NCI-H82 treated with DMSO at 0.1 percent for 48 hours (cell line): ENCODE measurements around the gene ARHGDIG.

Source experiments
- DNase-seq: peaks from one replicate; lab custom pipeline; 2025; ENCODE audit not compliant: unreplicated experiment; lab: John Stamatoyannopoulos, UW

ARHGDIG gene

DNA sequence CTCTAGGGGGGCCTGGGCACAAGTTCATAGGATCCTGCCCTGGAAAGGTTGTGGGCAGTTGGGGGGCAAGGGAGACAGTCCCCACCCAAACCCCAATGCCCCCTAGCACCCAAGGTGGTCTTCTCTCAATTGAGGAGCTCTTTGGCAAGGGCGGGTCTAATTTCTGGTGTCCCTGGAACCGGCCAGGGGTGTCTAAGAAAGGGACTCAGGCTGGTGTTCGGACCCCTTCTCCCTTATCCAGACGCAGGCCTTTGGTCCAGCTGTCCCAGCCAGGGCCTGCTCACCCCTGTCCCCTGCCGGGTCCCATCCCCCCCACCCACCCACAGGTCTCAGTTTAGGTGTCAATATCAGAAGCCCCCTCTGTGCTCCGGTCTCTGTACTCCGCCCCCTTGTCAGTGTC is 860 bp upstream of the ARHGDIG start:
- no peak for DNase-seq

DNA sequence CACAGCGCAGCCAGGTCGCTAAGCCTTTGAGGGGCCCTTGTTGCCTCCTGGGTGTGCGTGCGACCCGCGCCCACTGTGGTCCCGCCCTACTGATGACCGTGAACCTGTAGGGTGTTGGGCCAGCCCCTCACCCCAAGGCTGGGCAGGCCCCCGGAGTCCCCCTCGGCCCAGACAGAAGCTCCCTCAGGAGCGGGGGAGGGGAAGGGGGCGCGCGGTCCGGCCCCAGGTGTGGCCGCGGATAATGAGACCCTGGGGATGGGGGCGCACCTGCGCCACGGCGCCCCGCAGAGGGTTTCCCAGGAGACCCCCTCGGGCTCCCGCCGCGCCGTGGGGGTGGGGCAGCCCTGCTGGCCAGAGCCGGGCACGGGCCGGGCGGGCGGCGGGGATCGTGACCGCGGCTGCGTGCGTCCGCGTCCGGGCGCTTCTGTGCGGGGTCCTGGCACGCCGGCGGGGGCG is 358 bp upstream of the ARHGDIG start:
- DNase-seq, result no peak

DNA sequence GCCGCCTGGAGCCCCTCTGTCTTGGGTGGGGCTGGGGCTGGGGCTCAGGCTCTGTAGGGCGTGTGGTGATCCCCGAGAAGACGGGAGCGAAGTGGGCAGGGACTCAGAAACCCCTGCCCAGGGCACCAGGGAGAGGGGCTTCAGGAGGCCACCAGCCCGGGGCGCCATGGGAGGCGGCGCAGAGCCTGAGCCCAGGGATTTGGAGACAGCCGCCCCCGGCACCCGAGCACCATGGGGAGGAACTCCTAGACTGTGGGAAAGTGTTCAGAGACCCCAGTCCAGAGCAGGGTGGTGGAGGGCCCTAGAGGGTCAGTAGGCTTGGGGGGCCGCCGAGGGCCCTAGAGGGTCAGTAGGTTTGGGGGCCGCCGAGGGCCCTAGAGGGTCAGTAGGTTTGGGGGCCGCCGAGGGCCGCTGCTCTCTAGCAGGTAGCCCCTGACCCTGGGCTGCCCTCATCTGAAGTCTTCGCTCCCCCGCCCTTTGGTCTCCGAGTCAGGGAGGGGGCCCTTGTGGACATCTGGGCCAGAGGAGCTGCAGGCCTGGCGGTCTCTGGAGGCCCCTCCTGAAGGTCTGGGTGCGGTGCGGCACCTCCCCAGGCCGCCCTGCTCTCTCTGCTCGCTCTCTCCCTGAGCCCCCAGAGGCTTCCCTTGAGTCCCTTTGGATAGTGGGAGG is 734 bp downstream of the ARHGDIG start:
- DNase-seq, result no peak

DNA sequence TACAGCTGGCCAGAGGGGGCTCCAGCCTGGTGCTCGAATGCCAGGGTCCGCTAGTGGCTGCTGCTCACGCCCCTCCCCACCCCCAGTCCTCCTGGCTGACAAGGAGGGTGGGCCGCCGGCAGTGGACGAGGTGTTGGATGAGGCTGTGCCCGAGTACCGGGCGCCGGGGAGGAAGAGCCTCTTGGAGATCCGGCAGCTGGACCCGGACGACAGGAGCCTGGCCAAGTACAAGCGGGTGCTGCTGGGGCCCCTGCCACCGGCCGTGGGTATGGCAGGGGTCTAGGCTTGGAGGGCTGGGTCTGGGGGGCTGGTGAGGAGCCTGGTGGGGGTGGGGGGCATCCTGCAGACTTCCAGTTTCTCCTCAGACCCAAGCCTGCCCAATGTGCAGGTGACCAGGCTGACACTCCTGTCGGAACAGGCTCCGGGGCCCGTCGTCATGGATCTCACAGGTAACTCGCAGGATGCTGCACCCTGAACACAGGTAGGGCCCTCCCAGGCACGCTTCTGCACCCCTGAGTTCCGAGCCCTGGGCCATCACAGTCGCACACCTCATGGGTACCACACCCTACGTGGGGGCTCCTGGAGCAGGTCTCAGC is 1.4 kb downstream of the ARHGDIG start:
- no peak for DNase-seq

DNA sequence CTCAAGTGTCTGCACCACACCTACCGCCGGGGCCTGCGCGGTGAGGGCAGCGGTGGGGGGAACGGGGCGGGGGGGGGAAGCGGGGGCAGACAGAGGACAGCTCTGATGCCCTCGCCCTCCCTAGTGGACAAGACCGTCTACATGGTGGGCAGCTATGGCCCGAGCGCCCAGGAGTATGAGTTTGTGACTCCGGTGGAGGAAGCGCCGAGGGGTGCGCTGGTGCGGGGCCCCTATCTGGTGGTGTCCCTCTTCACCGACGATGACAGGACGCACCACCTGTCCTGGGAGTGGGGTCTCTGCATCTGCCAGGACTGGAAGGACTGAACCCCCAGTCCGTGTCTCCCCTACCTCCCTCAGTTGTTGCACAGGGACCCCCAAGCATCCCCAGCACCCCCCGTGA is 2.1 kb downstream of the ARHGDIG start:
- no peak for DNase-seq

DNA sequence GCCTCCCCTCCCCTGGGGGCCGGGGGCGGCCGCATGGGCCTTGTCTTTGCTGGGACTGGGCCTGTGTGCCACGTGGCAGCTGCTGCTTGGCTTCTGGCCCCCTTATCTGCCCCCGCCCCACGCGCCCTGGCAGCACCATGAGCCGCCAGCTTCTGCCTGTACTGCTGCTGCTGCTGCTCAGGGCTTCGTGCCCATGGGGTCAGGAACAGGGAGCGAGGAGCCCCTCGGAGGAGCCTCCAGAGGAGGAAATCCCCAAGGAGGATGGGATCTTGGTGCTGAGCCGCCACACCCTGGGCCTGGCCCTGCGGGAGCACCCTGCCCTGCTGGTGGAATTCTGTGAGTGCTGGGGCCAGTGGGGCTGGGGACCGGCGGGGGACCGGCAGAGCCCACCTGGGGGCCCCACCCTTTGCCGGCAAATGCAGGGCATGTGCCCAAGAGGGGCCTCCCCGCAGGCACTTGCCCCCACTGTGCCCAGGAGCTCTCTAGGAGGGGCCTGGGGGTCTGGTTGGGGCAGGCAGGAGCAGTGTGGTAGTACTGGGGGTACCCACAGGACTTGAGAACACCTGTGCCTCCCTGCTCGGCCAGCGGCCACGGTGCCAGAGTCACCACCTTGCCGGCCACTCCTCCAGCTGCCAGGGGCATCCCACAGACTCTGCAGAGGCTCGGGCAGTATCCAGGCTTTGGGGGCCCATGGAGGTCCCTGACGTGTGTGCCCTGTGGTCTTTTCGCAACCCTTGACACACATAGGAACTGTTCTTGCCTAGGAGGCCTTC is 2.8 kb downstream of the ARHGDIG start, which contains the start of gene PDIA2:
TSS of gene PDIA2 (plus strand) at position 132 of the 773 bp plus-strand sequence. CDS start at position 138, 6 bp downstream.
- DNase-seq, result no peak

DNA sequence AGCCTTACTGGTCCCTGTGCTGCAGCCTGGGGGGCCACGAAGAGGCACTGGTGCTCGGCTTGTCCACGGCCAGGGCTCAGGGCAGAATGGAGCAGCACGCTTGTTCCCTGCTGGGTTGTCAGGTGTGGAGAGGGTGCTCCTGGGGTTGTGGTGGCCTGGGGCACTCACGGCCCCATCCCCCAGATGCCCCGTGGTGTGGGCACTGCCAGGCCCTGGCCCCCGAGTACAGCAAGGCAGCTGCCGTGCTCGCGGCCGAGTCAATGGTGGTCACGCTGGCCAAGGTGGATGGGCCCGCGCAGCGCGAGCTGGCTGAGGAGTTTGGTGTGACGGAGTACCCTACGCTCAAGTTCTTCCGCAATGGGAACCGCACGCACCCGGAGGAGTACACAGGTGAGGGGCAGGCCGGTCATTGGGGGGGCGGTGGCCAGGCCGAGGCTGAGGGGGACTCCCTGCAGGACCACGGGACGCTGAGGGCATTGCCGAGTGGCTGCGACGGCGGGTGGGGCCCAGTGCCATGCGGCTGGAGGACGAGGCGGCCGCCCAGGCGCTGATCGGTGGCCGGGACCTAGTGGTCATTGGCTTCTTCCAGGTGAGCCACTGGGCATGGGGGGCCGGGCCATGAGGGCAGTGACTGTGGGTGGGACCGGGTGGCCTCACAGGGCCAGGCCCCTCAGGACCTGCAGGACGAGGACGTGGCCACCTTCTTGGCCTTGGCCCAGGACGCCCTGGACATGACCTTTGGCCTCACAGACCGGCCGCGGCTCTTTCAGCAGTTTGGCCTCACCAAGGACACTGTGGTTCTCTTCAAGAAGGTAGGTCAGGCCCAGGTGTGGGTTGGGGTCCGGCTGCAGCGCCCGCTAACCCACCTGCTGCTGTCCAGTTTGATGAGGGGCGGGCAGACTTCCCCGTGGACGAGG is 4.1 kb downstream of the ARHGDIG start:
- no peak for DNase-seq

DNA sequence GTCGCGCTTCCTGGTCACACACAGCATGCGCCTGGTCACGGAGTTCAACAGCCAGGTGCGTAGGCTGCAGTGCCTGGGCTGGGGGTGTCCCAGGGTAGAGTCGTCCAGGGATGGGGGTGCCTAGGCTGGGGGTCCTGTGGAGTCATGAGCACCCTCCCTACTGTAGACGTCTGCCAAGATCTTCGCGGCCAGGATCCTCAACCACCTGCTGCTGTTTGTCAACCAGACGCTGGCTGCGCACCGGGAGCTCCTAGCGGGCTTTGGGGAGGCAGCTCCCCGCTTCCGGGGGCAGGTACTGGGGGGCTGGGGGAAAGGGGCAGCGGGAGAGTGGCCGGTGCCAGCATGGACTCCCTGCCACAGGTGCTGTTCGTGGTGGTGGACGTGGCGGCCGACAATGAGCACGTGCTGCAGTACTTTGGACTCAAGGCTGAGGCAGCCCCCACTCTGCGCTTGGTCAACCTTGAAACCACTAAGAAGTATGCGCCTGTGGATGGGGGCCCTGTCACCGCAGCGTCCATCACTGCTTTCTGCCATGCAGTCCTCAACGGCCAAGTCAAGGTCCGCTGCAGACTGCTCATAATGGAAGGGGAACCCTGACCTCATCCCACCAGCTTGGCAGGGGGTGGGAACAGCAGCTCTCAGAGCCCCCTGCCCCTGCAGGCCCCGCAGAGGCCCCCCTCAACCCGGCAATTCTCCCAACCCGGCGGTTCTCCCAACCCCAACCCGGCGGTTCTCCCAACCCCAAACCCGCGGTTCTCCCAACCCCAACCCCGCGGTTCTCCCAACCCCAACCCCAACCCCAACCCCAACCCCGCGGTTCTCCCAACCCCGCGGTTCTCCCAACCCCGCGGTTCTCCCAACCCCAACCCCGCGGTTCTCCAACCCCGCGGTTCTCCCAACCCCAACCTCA is 5.0 kb downstream of the ARHGDIG start:
- no peak for DNase-seq

DNA sequence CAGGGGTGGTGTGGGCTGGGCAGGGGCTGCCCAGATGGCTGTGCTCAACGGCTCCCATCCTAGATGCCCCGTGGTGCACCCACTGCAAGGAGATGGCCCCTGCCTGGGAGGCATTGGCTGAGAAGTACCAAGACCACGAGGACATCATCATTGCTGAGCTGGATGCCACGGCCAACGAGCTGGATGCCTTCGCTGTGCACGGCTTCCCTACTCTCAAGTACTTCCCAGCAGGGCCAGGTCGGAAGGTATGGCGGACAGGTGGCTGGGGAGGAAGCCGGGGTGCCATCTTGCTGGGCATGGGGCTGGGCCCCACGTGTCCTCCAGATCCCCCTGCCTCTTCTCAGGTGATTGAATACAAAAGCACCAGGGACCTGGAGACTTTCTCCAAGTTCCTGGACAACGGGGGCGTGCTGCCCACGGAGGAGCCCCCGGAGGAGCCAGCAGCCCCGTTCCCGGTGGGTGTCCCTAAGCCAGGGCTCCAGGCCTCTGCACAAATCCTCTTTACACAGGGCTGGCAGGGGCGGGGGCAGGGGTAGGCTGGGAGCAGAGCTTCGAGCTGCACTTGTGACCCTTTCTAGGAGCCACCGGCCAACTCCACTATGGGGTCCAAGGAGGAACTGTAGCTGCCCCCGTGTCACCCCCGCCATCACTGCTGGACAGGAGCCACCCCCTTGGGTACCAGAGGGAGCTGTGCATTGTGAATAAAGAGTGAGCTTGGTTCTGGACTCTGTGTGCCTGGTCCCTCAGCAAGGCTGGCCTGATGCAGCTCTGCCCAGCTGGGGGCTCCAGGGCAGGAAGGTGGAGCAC is 6.3 kb downstream of the ARHGDIG start:
- DNase-seq, result no peak

DNA sequence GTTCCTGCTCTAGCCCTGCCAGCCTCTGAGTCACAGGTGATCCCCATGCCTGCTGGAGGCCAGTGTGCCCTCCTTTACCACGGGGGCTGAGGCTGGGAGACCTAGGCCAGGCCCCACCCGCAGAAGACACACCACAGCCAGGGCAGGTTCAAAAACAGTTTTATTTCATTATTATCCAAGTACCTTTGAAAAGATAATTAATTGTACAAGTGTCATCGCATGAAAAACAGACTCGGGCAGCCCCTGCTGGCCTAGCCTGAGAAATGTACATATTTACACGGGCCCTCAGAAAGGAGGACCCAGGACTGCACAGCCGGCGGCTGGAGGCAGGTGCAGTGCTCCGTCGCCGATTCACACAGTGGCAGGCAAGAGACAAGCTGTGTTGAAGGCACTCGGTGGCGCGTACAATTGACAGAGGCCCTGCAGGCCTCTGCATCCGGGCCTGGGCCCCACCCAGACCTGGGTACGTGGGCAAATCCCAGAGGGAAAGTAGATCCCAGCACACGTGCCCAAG is 7.0 kb downstream of the ARHGDIG start:
- DNase-seq, result no peak

DNA sequence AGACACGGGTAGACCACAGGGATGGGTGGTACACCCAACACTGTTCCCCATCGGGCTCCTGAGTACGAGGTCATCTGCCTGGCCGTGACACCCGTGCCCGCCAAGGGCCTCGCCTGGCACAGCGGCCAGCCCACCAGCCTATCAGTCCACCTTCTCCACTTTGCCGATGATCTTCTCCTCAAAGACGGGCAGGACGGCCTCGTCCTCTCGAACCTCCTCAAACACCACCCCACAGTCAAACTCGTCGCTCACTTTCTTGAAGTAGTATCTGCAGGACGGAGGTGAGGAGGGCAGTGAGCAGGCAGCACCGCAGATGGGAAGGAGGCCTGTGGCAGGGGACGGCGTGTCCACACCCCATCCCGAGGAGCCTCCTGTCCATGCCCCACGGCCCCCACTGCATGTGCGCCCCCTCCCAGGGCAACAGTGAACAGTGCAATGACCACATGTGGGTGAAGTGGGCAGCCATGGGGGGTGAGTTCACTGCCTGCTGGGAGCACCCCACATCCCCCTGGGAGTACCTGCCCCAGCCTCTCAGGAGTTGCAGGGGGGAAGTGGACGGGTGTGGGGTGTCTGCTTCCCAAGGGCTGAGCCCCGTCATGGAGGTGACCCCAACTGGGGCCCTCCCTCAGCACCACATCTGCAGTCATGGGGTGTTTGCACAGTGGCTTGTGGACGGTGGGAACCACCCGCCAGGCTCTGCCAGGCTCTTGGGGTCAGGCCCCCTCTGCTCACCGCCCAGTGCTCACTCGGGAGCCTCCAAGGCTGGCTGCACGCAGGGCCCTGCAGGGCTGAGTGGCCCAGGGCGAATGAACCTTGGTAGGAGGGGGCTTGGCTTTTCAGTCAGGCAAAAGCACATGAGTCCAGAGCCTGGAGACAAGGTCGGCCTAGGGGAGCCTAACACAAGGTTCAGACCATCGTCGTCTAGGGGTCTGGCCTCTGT is 7.9 kb downstream of the ARHGDIG start:
- DNase-seq, result no peak

DNA sequence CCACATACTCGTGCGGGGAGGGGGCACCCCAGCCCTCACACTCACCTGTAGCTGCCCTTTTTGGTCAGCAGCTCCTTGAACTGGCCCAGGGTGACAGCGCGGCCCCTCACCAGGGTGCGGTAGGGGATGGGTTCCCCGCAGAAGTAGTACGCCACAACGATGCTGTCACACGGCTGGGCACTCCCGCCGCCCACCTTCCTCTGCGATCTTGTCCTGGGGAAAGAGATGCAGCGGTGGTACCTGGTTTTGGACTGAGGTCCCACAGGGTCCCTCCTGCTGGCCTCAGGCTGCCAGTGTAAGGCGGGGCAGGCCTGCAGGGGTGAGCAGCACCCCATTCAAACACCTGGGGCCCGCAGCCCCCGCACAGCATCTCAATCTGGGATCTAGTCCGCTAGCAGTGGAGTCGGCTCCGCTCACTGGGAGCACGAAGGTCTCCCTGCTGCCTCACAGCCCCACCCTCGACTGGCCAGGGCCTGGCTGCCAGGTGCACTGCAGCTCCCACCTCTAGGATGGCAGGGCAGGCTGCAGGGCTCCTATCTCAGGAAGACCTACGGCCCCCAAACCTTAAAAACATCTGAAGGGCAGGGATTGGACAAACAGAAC is 9.1 kb downstream of the ARHGDIG start:
- DNase-seq, result no peak

DNA sequence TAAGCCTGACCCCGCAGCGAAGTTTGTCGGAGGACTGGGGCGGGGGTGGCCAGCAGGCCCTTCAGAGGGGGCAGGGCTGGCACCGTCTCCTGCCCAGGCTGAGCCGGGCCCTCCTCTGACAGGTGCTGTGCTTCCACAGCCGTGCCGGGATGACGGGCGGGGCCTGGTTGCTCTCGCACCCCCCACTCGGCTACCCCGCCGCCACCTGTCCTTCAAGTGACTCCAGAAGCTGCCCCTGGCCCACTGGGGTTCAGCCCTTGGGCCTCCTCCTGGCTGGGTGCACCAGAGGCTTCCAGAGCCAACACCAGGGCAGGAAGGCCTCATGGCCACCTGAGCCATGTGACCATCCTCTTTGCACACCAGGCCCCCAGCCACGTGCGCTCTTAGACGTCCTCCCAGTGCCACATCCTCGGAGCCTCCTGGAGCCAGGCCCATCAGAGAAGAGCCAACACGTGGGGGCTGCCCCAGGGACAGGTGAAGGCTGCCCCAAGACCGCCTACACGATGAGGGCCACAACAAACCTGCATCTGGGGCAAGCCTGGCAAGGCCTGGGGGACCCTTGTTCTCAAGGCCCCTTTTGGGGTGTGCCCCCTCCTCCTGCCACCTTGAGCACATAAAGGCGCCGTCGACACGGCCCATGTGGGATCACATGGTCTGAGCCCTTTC is 9.8 kb downstream of the ARHGDIG start:
- no peak for DNase-seq

DNA sequence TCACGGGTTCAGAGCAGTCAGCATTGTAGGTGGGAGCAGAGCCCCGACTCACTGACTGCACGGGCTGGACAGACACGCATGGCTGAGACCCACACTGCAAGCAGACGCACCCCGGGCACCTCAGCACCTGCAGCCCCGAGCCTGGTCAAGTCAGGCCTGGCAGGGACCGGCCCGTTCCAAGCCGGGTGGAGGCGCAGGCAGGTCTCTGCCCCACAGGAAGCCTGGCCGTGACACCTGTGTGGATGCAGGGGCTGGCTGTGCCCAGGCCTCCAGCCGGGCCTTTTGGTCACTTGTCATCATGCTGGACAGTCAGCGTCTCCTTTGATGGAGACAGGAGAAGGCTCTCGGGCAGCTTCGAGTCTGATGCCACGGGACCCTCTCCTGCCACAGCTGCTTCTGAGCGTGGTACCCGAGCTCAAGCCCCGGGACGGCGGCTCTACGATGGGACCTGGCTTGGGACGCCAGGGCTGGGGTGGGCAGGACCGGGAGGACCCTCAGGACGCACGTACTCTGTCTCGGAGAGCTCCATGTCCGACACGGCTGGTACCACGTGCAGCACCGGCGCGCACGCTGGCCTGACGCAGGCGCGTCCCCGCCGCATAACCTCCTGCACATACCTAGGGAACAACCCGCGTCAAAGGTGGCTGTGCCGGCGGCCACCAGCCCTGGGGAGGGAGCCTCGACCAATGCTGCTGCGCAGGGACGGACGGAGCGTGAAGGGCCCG is 10.5 kb downstream of the ARHGDIG start:
- no peak for DNase-seq

DNA sequence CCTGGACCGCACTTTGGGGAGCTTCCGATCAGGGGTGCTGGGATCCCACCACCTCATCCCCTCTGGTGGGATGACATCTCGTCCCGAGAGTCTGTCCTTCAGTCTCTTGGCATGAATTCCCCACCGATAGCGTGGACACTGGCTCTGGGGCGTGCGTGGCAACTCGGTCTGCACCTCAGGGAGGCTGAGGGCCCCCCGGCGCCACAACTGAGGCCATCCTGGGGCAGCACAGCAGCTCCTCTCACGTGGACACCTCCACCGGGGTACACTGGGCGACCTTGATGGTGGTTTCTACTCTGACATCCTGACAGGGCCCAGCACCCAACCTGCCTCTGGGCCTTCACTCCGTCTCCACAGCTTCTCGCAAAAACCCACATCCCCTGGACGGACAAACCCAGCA is 11.1 kb downstream of the ARHGDIG start:
- DNase-seq, result no peak

DNA sequence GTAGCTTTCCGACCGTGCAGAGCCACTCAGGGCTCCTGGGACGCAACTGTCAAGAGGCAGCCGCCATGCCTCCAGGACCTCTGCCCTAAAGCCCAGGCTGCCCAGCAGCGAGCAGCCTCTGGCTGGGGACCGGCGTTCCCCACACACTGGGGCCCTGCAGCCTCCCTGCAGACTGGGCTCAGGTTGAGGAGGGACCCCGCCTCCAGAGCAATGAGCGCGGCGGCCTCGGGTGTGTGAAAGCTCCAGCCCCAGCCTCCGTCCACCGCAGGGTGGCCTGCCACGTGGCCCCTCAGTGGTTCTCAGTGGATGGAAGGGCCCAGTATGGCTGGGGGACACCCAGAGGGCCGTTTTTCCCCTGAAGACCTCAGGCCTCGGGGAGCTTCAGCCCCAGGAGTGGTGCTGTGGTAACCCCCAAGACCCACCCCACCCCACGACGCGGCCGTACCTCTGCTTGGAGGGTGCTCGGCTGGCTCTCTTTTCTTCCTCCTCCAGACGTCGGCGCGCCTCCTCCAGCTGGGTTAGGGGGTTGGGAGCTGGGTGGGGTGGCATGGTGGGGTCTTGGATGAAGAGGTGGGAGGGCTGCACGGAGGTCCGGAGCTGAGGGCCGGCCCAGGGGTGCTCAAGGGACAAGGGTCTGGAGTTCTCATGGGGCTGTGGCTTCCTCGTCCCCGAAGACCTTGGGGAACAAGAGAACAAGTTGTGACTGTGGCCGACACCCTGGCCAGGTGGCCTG is 12.8 kb downstream of the ARHGDIG start:
- no peak for DNase-seq
